Measurements from ENCODE around the gene IQGAP2. TPM values are rescaled to one million over a fixed set of nuclear protein-coding genes. Genes with fewer than 3 reads are reported as not detected.
A peak's percentile ranks its signal among the peaks of the same experiment; 100 is the strongest.

Gene IQGAP2
- total and polyA plus RNA-seq, 9 of the 15 experiments (the other 6 are each of a cell fraction or from before 2014, with no cell fraction given), result 8.7 to 23.2 (median 17.4) TPM

DNA sequence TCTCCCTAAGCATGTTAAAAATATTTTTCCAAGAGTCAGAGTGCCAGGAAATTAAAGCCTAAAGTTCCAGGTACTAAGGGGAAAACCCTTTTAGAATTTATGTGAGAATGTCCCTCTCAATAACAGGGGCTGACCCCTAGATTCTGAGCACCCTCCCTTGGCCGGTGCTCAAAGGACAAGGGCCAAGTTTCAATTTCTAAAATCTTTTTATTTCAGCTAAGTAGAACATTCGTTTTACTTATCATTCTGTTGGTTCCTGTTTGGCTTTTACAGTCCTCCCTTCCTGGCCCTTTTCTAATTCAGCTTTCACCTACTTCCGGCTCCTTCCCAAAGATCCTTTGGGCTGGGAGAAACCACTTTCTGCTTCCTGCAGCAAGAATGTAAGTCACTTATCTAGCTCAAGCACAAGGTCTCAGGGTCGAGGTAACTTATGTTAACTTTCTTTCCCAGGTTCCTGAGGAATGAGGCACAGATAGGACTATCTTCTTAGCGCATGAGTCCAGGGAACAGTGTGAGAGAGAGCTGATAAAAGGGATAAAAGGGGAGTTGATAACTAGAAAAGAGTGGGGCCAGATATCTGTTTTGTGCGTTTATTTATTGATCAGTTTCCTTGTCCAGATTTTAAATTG, 254.7 kb downstream of the IQGAP2 start (continued):
- TF ChIP-seq CEBPZ (IDR thresholded peaks at IDR 0.05; ENCODE audit: borderline replicate concordance, low read depth, low read length), result no peak
- TF ChIP-seq FUS (optimal IDR thresholded peaks at IDR 0.05; ENCODE audit: low read depth, low read length), result no peak
- peak; percentile 68 for TF ChIP-seq NFE2 (IDR thresholded peaks at IDR 0.05; ENCODE audit: low read depth)
- no peak for TF ChIP-seq ZNF695 (CRISPR knock-in tag; IDR thresholded peaks at IDR 0.05)
- TF ChIP-seq ADNP (tag; IDR thresholded peaks at IDR 0.05), result no peak
- 0 out of 2 replicates have a peak, but pooled peaks have one; percentile 17 for TF ChIP-seq ZNF134 (CRISPR knock-in tag; conservative IDR thresholded peaks at IDR 0.05)
- TF ChIP-seq ZNF274 (IDR thresholded peaks at IDR 0.05; ENCODE audit: borderline replicate concordance, low read depth, low read length), result peak; percentile 74
- peak; percentile 67; the same call in 1 of the 2 replicates for TF ChIP-seq CTBP1 (IDR thresholded peaks at IDR 0.05; ENCODE audit: borderline replicate concordance)
- TF ChIP-seq RBBP5 (IDR thresholded peaks at IDR 0.05; ENCODE audit: borderline replicate concordance, insufficient read depth, low read length, poor library complexity, severe bottlenecking), result peak; percentile 44
- TF ChIP-seq NFIC (IDR thresholded peaks at IDR 0.05), result peak; percentile 98
- peak; percentile 88 for TF ChIP-seq MTA3 (IDR thresholded peaks at IDR 0.05; ENCODE audit: borderline replicate concordance)
- TF ChIP-seq PTRF (tag; IDR thresholded peaks at IDR 0.05), result no peak
- TF ChIP-seq GTF2E2 (tag; IDR thresholded peaks at IDR 0.05), result peak; percentile 68; the same call in 1 of the 2 replicates
- TF ChIP-seq ZNF316 (IDR thresholded peaks at IDR 0.05), result 0 out of 2 replicates have a peak, but pooled peaks have one; percentile 4
- no peak for TF ChIP-seq C11orf30 (IDR thresholded peaks at IDR 0.05; ENCODE audit: low read depth)
- TF ChIP-seq, protein P1, sequence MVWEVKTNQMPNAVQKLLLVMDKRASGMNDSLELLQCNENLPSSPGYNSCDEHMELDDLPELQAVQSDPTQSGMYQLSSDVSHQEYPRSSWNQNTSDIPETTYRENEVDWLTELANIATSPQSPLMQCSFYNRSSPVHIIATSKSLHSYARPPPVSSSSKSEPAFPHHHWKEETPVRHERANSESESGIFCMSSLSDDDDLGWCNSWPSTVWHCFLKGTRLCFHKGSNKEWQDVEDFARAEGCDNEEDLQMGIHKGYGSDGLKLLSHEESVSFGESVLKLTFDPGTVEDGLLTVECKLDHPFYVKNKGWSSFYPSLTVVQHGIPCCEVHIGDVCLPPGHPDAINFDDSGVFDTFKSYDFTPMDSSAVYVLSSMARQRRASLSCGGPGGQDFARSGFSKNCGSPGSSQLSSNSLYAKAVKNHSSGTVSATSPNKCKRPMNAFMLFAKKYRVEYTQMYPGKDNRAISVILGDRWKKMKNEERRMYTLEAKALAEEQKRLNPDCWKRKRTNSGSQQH (CRISPR knock-in tag; IDR thresholded peaks at IDR 0.05), result peak; percentile 84
- no peak for TF ChIP-seq HMGXB4 (CRISPR knock-in tag; IDR thresholded peaks at IDR 0.05)
- TF ChIP-seq ZNF583 (CRISPR knock-in tag; IDR thresholded peaks at IDR 0.05), result peak; percentile 76; the same call in 1 of the 2 replicates
- TF ChIP-seq, protein P2, sequence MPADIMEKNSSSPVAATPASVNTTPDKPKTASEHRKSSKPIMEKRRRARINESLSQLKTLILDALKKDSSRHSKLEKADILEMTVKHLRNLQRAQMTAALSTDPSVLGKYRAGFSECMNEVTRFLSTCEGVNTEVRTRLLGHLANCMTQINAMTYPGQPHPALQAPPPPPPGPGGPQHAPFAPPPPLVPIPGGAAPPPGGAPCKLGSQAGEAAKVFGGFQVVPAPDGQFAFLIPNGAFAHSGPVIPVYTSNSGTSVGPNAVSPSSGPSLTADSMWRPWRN (IDR thresholded peaks at IDR 0.05; ENCODE audit: low read depth), result peak; percentile 86
- TF ChIP-seq EHMT2 (IDR thresholded peaks at IDR 0.05), result peak; percentile 63; the same call in 1 of the 2 replicates
- 0 out of 2 replicates have a peak, but pooled peaks have one; percentile 16 for TF ChIP-seq ZNF668 (CRISPR knock-in tag; IDR thresholded peaks at IDR 0.05)
- peak; percentile 100 for TF ChIP-seq TAL1 (IDR thresholded peaks at IDR 0.05)
- no peak for TF ChIP-seq CBX5 (IDR thresholded peaks at IDR 0.05; ENCODE audit: borderline replicate concordance, low read depth)
